ENCODE data around the gene ATP6V0B.

GRCh38 chr1:43965316-43965715 lies 9.4 kb upstream of the ATP6V0B start:
- TF ChIP-seq RFX5 (IDR thresholded peaks at IDR 0.05): no peak
- TF ChIP-seq BHLHE40 (IDR thresholded peaks at IDR 0.05; ENCODE audit: low read depth, low read length): no peak
- TF ChIP-seq CTCF (IDR thresholded peaks at IDR 0.05): no peak

All from A549 (cell line).